K562 (cell line): ENCODE measurements around the gene SUPT3H. TPM values are rescaled to one million over a fixed set of nuclear protein-coding genes. Genes with fewer than 3 reads are reported as not detected.

ENCODE experiments used
- ARID4B ChIP-seq: sonication (generic); formaldehyde crosslinking; IDR thresholded peaks from 2 replicates; pipeline ENCODE4 v1.8.0; 2022; ENCODE audit warnings: mild to moderate bottlenecking, missing genetic modification reagents
- MEF2A ChIP-seq: IDR thresholded peaks from 2 replicates; pipeline ENCODE4 v1.6.1; 2011; ENCODE audit warnings: low read depth, mild to moderate bottlenecking, low read length, moderate library complexity; ENCODE audit not compliant: control insufficient read depth
- polyA plus RNA-seq, 8 experiments: library from polyadenylated mRNA; depleted of rRNA in 4 of 8; stranded (reverse) in 5 of 8; unstranded in 3 of 8; fragments of >200 nt; fragmentation: Nextera tagmentation in 2 of 8; fragmentation: Illumina TruSeq in 1 of 8; extraction: Ambion mirVana in 2 of 8; extraction: Trizol in 1 of 8; gene quantifications; 2 replicates each; pipeline versions ENCODE4 v1.2.1 to v1.2.3, GENCODE V29; 2011 to 2014; ENCODE audit warnings: inconsistent platforms in 1 of 8, missing spikeins in 1 of 8
- total RNA-seq, 7 experiments: library from RNA; depleted of rRNA in 6 of 7; stranded (reverse); fragments of >200 nt in 6 of 7; fragmentation: Illumina TruSeq in 2 of 7; extraction: Trizol in 2 of 7; gene quantifications; 2 replicates each; pipeline versions ENCODE4 v1.2.1 to v1.2.3, GENCODE V29; 2011 to 2021; ENCODE audit warnings: low replicate concordance in 1 of 7
- TF ChIP-seq, protein P1 (sequence below): fragments of 250-450 bp; sonication (Bioruptor Pico); IDR thresholded peaks from 2 replicates; pipeline ENCODE4 v1.5.0; 2021; ENCODE audit warnings: mild to moderate bottlenecking, borderline replicate concordance
- TF ChIP-seq, protein P2 (sequence below): sonication (generic); formaldehyde crosslinking; IDR thresholded peaks from 2 replicates; pipeline ENCODE4 v1.5.0; 2020; ENCODE audit warnings: missing genetic modification reagents

The SUPT3H gene
- total and polyA plus RNA-seq, 9 of the 15 experiments (the other 6 are each of a cell fraction or from before 2014, with no cell fraction given), result 7.2 to 16.3 (median 11.9) TPM

GRCh38 chr6:44785130-44785529 lies 592.6 kb downstream of the SUPT3H start (continued):
- TF ChIP-seq, protein P1, sequence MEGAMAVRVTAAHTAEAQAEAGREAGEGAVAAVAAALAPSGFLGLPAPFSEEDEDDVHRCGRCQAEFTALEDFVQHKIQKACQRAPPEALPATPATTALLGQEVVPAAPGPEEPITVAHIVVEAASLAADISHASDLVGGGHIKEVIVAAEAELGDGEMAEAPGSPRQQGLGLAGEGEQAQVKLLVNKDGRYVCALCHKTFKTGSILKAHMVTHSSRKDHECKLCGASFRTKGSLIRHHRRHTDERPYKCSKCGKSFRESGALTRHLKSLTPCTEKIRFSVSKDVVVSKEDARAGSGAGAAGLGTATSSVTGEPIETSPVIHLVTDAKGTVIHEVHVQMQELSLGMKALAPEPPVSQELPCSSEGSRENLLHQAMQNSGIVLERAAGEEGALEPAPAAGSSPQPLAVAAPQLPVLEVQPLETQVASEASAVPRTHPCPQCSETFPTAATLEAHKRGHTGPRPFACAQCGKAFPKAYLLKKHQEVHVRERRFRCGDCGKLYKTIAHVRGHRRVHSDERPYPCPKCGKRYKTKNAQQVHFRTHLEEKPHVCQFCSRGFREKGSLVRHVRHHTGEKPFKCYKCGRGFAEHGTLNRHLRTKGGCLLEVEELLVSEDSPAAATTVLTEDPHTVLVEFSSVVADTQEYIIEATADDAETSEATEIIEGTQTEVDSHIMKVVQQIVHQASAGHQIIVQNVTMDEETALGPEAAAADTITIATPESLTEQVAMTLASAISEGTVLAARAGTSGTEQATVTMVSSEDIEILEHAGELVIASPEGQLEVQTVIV (CRISPR knock-in tag), result no peak
- TF ChIP-seq, protein P2, sequence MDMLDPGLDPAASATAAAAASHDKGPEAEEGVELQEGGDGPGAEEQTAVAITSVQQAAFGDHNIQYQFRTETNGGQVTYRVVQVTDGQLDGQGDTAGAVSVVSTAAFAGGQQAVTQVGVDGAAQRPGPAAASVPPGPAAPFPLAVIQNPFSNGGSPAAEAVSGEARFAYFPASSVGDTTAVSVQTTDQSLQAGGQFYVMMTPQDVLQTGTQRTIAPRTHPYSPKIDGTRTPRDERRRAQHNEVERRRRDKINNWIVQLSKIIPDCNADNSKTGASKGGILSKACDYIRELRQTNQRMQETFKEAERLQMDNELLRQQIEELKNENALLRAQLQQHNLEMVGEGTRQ (CRISPR knock-in tag), result no peak
- TF ChIP-seq MEF2A, result no peak
- TF ChIP-seq ARID4B (CRISPR knock-in tag), result no peak
